OCI-LY1 (cell line): ENCODE data around the gene BGLAP.

Experiments
- H2AFZ ChIP-seq: fragments of 200-600 bp; sonication (generic), shearing (Covaris generic); 2 replicates; pipeline ENCODE4 v1.6.0; 2014; ENCODE audit warnings: antibody characterized with exemption, mild to moderate bottlenecking, low read length
- H3F3A ChIP-seq: fragments of 200-600 bp; sonication (generic), shearing (Covaris generic); 2 replicates; pipeline ENCODE4 v1.6.0; 2014; ENCODE audit warnings: mild to moderate bottlenecking, antibody characterized with exemption, low read length, moderate library complexity; ENCODE audit not compliant: insufficient read depth
- H3K27ac ChIP-seq: fragments of 200-600 bp; sonication (generic); 2 replicates; pipeline ENCODE4 v1.5.1; 2014; ENCODE audit warnings: low read length, mixed run types, mild to moderate bottlenecking, low read depth; ENCODE audit not compliant: poor library complexity, severe bottlenecking
- H3K27me3 ChIP-seq: fragments of 200-600 bp; sonication (generic); 2 replicates; pipeline ENCODE4 v1.6.0; 2014; ENCODE audit warnings: antibody characterized with exemption, mild to moderate bottlenecking, low read length, moderate library complexity; ENCODE audit not compliant: insufficient read depth
- H3K36me3 ChIP-seq: fragments of 200-600 bp; sonication (generic); 2 replicates; pipeline ENCODE4 v1.6.1; 2014; ENCODE audit warnings: mild to moderate bottlenecking, antibody characterized with exemption, low read length, moderate library complexity, mixed read lengths; ENCODE audit not compliant: insufficient read depth
- H3K4me1 ChIP-seq: fragments of 200-600 bp; sonication (generic); 2 replicates; pipeline ENCODE4 v1.5.1; 2014; ENCODE audit warnings: mild to moderate bottlenecking, low read length, moderate library complexity; ENCODE audit not compliant: insufficient read depth, severe bottlenecking
- H3K4me2 ChIP-seq: fragments of 200-600 bp; sonication (generic), shearing (Covaris generic); 2 replicates; pipeline ENCODE4 v1.6.1; 2014; ENCODE audit warnings: low read length
- H3K4me3 ChIP-seq: fragments of 200-600 bp; sonication (generic); 2 replicates; pipeline ENCODE4 v1.5.1; 2014; ENCODE audit warnings: low read length, low read depth, mild to moderate bottlenecking, mixed read lengths; ENCODE audit not compliant: poor library complexity, severe bottlenecking
- H3K79me2 ChIP-seq: fragments of 200-600 bp; shearing (Covaris generic); 2 replicates; pipeline ENCODE4 v1.6.1; 2016; ENCODE audit warnings: mixed run types, low read length, mixed read lengths; ENCODE audit not compliant: insufficient read depth
- H3K9ac ChIP-seq: fragments of 200-600 bp; sonication (generic), shearing (Covaris generic); 2 replicates; pipeline ENCODE4 v1.6.1; 2014; ENCODE audit warnings: mild to moderate bottlenecking, low read length, mixed read lengths
- H3K9me2 ChIP-seq: fragments of 200-600 bp; sonication (generic), shearing (Covaris generic); 2 replicates; pipeline ENCODE4 v1.6.1; 2014; ENCODE audit warnings: low read depth, mild to moderate bottlenecking, low read length, mixed read lengths
- H3K9me3 ChIP-seq: fragments of 200-600 bp; shearing (Covaris generic); 2 replicates; pipeline ENCODE4 v1.6.1; 2014; ENCODE audit warnings: low read length, mixed read lengths
- H4K20me1 ChIP-seq: fragments of 200-600 bp; sonication (generic), shearing (Covaris generic); 2 replicates; pipeline ENCODE4 v1.6.0; 2016; ENCODE audit warnings: mild to moderate bottlenecking, low read length; ENCODE audit not compliant: insufficient read depth
- CTCF ChIP-seq: fragments of 200-600 bp; sonication (generic), shearing (Covaris generic); IDR thresholded peaks from 2 replicates; pipeline ENCODE4 v1.5.1; 2017; ENCODE audit warnings: mild to moderate bottlenecking, antibody characterized with exemption, low read length, moderate library complexity, mixed read lengths
- EZH2 ChIP-seq: fragments of 200-600 bp; sonication (generic), shearing (Covaris generic); IDR thresholded peaks from 2 replicates; pipeline ENCODE4 v1.8.0; 2017; ENCODE audit warnings: borderline replicate concordance, mixed run types, mild to moderate bottlenecking, antibody characterized with exemption, low read length, moderate library complexity, mixed read lengths

The BGLAP gene

GRCh38 chr1:156262461-156263287 is 20.7 kb downstream of the BGLAP start:
- peaks cover 93% of the 10 kb centered on the region for H3K36me3 ChIP-seq
- no peaks in the 10 kb centered on the region for H3K9me2 ChIP-seq
- H3K27ac ChIP-seq, result no peak overlapping the region
- H3K9me3 ChIP-seq, result no peaks in the 10 kb centered on the region
- H3F3A ChIP-seq, result no peaks in the 10 kb centered on the region
- TF ChIP-seq CTCF, result no peak
- no peak for TF ChIP-seq EZH2
- H2AFZ ChIP-seq, result no peak overlapping the region
- H3K79me2 ChIP-seq, result no peaks in the 10 kb centered on the region
- H3K4me3 ChIP-seq, result no peak overlapping the region
- no peaks in the 10 kb centered on the region for H3K4me1 ChIP-seq
- H3K27me3 ChIP-seq, result no peaks in the 10 kb centered on the region
- no peak overlapping the region for H3K4me2 ChIP-seq
- no peak overlapping the region for H3K9ac ChIP-seq
- no peaks in the 10 kb centered on the region for H4K20me1 ChIP-seq

GRCh38 chr1:156263288-156263655 is 21.3 kb downstream of the BGLAP start:
- Histone ChIP-seq H3K4me3 (no peak overlapping the region), H3K4me2 (no peak overlapping the region), H3K9me3 (no peaks in the 10 kb centered on the region), H3K9me2 (no peaks in the 10 kb centered on the region), H3K27ac (no peak overlapping the region), H2AFZ (no peak overlapping the region), H3K4me1 (no peaks in the 10 kb centered on the region), H3K79me2 (no peaks in the 10 kb centered on the region), H3K27me3 (no peaks in the 10 kb centered on the region), H3K36me3 (peaks cover 93% of the 10 kb centered on the region), H3F3A (no peaks in the 10 kb centered on the region), H4K20me1 (no peaks in the 10 kb centered on the region), H3K9ac (no peak overlapping the region)
- TF ChIP-seq CTCF (no peak), EZH2 (no peak)

- no peaks in the 10 kb centered on the region for H3F3A ChIP-seq
- H3K79me2 ChIP-seq, result no peaks in the 10 kb centered on the region
- H4K20me1 ChIP-seq, result no peaks in the 10 kb centered on the region
- no peaks in the 10 kb centered on the region for H3K4me1 ChIP-seq
- no peaks in the 10 kb centered on the region for H3K9me3 ChIP-seq
- TF ChIP-seq CTCF (no peak), EZH2 (no peak)
- no peak overlapping the region for H3K27ac ChIP-seq
- no peak overlapping the region for H3K4me2 ChIP-seq
- H3K9ac ChIP-seq, result no peak overlapping the region
- peaks cover 88% of the 10 kb centered on the region for H3K36me3 ChIP-seq
- H2AFZ ChIP-seq, result no peak overlapping the region
- H3K4me3 ChIP-seq, result no peak overlapping the region
- no peaks in the 10 kb centered on the region for H3K27me3 ChIP-seq
- H3K9me2 ChIP-seq, result no peaks in the 10 kb centered on the region
These were observed 24.1 kb downstream of the BGLAP start for GRCh38 chr1:156266051-156266450.
